ENCODE measurements around the gene RUNX2. TPM values are rescaled to one million over a fixed set of nuclear protein-coding genes. Genes with fewer than 3 reads are reported as not detected.

Gene RUNX2
- total RNA-seq, 4 donors from 2014 or later, result 0.26 to 6.2 (median 2.1) TPM

GRCh38 chr6:45687570-45687969, 359.4 kb downstream of the RUNX2 start:
- Histone ChIP-seq H3K4me1 (no peaks in the 10 kb centered on the region), H3K4me3 (no peak overlapping the region), H3K27me3 (no peaks in the 10 kb centered on the region), H3K27ac (no peak overlapping the region), H3K36me3 (no peaks in the 10 kb centered on the region), H3K9me3 (no peaks in the 10 kb centered on the region)
- DNase-seq, result no peak
- intact Hi-C loops (cut with DNase I; ENCODE audit: low total_unique reads), result no loop called here
- TF ChIP-seq CTCF (IDR thresholded peaks at IDR 0.05) (no peak), POLR2A (IDR thresholded peaks at IDR 0.05) (no peak)

GRCh38 chr6:45688180-45688579, 360.1 kb downstream of the RUNX2 start:
- Histone ChIP-seq H3K4me1 (no peaks in the 10 kb centered on the region), H3K9me3 (no peaks in the 10 kb centered on the region), H3K4me3 (no peak overlapping the region), H3K36me3 (no peaks in the 10 kb centered on the region), H3K27ac (no peak overlapping the region), H3K27me3 (no peaks in the 10 kb centered on the region)
- intact Hi-C loops (cut with DNase I; ENCODE audit: low total_unique reads), result no loop called here
- no peak for DNase-seq
- no peak for TF ChIP-seq POLR2A (IDR thresholded peaks at IDR 0.05)
- no peak for TF ChIP-seq CTCF (IDR thresholded peaks at IDR 0.05)

- Histone ChIP-seq H3K27ac (no peak overlapping the region), H3K36me3 (no peaks in the 10 kb centered on the region), H3K9me3 (no peaks in the 10 kb centered on the region), H3K4me3 (no peak overlapping the region), H3K27me3 (no peaks in the 10 kb centered on the region), H3K4me1 (no peaks in the 10 kb centered on the region)
- intact Hi-C loops (cut with DNase I; ENCODE audit: low total_unique reads), result no loop called here
- TF ChIP-seq CTCF (IDR thresholded peaks at IDR 0.05), result no peak
- no peak for TF ChIP-seq POLR2A (IDR thresholded peaks at IDR 0.05)
- DNase-seq, result no peak
Observed at GRCh38 chr6:45689926-45690615, 361.9 kb downstream of the RUNX2 start.

- intact Hi-C loops (cut with DNase I; ENCODE audit: low total_unique reads), result no loop called here
- H3K4me1 ChIP-seq, result no peaks in the 10 kb centered on the region
- H3K27ac ChIP-seq, result no peak overlapping the region
- H3K4me3 ChIP-seq, result no peak overlapping the region
- H3K36me3 ChIP-seq, result no peaks in the 10 kb centered on the region
- no peaks in the 10 kb centered on the region for H3K27me3 ChIP-seq
- TF ChIP-seq CTCF (IDR thresholded peaks at IDR 0.05) (no peak), POLR2A (IDR thresholded peaks at IDR 0.05) (no peak)
- H3K9me3 ChIP-seq, result no peaks in the 10 kb centered on the region
- no peak for DNase-seq
Observed at GRCh38 chr6:45690846-45691245, 362.7 kb downstream of the RUNX2 start.

- H3K4me3 ChIP-seq, result no peak overlapping the region
- H3K27me3 ChIP-seq, result no peaks in the 10 kb centered on the region
- no peak overlapping the region for H3K27ac ChIP-seq
- H3K4me1 ChIP-seq, result no peaks in the 10 kb centered on the region
- no peaks in the 10 kb centered on the region for H3K9me3 ChIP-seq
- DNase-seq, result no peak
- no peak for TF ChIP-seq CTCF (IDR thresholded peaks at IDR 0.05)
- TF ChIP-seq POLR2A (IDR thresholded peaks at IDR 0.05), result no peak
- intact Hi-C loops (cut with DNase I; ENCODE audit: low total_unique reads), result no loop called here
- H3K36me3 ChIP-seq, result no peaks in the 10 kb centered on the region
Observed at GRCh38 chr6:45691426-45691825, 363.3 kb downstream of the RUNX2 start.

Measured in uterus (tissue), 4 donors.